ENCODE measurements around the gene ZFYVE26.
"Not testable (repeated sequence)": the region's sequence is repeated elsewhere in the genome, so short reads cannot be mapped to it uniquely, and the experiment has no call there.

ZFYVE26 gene

GRCh38 chr14:67749341-67750084 is 66.9 kb downstream of the ZFYVE26 start:
- DNase-seq = no peak

DNA sequence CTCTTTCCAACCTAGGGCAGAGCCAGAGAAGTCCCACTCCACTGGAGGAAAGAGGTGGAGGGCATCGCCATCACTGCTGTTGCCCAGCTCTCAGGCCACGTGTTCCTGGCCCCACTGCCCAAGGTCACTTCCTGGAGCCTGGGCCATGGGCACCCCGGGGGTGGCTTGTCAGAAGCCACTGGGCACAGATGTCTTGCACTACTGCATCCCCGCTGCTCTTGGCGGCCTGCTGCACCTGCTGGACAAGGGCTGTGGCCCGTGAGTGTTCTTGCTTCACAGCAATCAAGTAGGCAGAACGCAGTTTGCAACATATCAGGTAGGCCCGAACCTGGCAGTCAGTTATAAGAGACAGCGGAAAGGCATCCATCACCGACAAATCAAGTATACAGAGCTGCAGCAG is 68.1 kb downstream of the ZFYVE26 start:
- DNase-seq = no peak

GRCh38 chr14:67746927-67747326 is 69.5 kb downstream of the ZFYVE26 start:
- no peak for DNase-seq

DNA sequence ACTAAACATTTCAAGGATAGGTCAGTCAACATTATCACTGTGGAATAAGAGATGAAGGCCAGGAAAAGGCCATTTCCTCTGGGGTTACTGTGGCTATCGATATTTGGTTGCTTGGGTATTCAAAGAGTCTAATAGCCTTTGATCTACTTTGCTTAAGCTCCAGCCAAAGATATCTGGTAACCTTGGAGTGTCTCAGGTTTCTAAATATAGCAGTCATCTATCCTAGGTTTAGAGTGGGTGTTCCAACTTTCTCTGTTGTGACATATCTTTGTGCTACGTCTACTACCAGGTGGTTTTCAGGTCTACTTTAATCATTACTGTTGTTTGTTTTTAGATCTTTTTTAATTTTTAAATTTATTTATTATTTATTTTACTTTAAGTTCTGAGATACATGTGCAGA is 72.3 kb downstream of the ZFYVE26 start:
- DNase-seq = no peak

DNA sequence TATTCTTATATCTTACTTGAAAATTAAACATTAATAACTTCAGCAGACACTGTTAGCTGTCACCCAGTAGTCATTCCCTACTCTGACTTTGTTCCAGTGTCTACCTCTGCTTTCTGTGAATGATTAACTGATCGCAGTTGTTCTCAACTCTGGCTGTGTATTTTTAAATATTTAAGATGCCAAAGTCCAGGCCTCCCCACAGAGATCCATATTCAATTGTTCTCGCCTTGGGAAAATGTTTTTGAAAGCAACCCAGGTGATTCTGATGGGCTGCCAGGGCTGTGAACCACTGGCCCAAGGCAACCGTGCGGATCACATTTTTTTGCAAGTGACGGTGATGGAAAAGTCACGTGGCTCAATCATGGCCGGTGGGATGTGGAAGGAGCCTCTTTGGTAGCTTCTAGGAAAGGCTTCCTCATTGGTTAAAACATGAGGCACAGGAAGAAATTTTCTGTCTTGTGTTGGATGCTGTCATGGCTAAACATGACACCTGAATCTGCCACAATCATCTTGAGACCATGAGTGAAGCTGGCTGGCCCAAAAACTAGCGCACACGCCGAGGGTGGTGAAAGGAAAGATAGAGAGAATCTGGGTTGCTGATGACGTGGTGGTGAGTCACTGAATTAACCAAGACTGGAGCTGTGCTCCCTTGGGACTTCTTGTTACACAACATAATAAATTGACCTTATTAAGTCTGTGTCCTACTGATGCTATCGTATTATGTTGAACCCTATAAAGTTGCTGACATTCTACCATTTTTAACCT is 77.5 kb downstream of the ZFYVE26 start:
- DNase-seq = peak; percentile 95

DNA sequence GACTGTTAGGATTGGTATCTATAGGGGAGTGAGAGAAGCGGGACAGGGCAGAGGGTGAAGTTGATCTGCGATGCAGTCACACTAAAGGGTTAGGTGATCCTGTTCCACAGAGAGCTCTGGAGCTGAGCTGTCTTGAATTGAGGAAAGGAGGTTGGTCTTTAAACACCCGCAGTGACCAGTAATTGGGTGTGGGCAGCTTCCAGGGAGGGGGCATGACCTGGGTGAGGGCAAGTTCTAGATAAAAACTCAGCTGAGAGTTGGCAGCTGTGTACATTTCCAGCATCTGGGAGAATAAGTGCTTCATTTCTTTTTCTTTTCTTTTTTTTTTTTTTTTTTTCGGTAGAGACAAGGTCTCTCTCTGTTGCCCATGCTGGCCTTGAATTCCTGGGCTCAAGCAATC is 79.6 kb downstream of the ZFYVE26 start:
- DNase-seq = no peak

DNA sequence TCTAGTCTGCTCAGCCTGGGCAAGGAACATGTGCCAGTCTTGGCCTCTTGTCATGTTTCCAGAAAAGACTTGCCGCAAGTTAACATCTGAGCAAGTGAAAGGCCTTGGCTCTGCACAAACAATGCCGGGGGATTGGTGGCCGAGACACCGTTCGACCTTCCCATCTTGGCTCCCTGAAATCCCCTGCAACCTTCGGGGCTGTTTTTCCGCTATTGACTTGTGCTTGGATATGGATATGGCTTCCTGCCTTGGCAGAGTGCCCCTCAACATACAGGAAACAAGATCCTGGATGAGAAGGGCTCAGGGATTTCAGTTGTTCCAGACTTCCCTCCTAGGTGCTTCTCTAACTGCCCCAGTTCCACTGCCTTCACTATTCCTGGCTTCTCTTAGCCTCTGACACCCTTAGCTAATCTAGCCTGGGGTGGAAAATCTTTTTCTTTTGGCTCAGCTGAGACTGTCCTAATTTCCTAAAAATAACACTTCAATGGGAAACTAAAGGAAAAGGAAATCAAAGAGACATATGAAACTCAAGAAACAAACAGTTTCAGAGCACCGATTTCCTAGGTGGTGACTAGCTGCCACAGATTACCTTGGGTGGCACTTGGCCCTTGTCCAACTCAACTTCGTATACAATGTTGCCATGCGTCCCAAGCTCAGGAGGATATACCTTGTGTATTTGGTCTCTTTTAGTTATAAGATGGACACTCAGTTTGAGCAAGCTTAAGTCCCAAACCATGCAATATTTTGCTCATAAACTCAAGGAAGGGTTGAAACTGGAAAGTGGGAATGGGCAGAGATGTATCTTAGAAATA is 80.8 kb downstream of the ZFYVE26 start:
- no peak for DNase-seq

- no peak for DNase-seq
Measured at GRCh38 chr14:67734675-67735074, 81.7 kb downstream of the ZFYVE26 start.

- no peak for DNase-seq
Measured at GRCh38 chr14:67733616-67734015, 82.8 kb downstream of the ZFYVE26 start.

- DNase-seq = no peak
Measured at GRCh38 chr14:67729072-67729885, 87.1 kb downstream of the ZFYVE26 start.

DNA sequence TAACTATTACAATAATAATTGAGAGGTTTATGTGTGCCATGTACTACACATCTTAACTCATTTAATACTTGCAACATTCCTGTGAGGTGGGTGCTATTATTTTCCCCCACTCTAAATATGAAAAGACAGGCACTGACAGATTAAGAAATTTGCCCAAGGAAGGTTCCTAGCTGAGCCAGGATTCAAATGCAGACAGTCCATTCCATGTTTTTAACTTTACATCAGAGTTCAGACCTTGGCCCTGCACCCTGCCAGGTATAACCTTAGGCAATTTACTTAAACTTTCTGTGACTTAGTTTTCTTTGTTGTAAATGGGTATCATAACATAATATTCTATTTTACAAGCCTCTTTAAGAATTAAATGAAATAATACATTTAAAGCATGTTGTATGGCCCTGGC is 88.1 kb downstream of the ZFYVE26 start:
- no peak for DNase-seq

DNA sequence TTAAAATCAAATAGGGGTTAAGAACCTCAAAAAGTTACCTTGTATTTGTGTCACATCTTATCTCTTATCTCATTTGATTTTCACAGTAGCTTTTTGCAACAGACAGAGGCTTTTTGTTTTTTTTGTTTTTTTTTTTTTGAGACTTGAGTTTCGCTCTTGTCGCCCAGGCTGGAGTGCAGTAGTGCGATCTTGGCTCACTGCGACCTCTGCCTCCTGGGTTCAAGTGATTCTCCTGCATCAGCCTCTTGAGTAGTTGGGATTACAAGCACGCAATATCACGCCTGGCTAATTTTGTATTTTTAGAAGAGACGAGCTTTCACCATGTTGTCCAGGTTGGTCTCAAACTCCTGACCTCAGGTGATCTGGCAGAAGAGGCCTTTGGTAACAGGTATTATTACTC is 89.0 kb downstream of the ZFYVE26 start:
- no peak for DNase-seq

DNA sequence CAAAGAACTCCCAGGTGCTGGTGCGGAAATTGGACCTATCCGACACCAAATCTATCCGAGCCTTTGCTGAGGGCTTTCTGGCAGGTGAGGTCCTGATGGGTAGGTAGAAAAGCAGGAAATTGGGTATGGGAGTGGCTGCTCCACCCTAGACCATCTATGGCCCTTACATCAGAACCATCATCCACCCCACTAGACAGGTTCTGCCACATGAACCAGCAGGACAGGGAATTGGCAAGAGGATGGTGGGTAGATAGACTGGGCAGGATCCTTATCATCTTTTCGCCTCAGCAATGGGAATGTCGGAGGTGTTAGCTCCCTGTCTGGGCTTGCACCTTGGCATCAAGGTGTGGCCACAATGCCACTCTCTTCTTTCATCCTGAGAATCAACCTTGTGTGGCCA is 91.2 kb downstream of the ZFYVE26 start:
- no peak for DNase-seq

- DNase-seq = peak; percentile 22
Measured at GRCh38 chr14:67722293-67722692, 94.1 kb downstream of the ZFYVE26 start.

DNA sequence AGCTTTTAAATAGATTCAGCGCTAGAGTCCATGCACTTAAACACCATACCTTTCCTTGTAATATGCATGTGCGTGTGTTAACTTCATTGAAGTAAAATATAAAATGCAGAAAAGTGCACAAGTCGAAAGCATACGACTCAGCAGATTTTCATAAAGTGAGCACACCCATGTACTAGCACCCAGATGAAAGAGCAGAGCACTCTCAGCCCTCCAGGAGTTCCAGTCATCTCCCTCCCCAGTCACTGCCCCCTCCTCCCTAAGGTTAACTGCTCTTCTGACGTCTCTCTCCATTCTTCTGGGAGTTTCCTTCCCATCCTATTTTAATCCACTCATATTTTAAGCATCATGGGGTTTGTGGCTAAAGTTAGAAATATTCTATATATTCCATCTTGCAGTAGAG is 94.5 kb downstream of the ZFYVE26 start:
- no peak for DNase-seq

DNA sequence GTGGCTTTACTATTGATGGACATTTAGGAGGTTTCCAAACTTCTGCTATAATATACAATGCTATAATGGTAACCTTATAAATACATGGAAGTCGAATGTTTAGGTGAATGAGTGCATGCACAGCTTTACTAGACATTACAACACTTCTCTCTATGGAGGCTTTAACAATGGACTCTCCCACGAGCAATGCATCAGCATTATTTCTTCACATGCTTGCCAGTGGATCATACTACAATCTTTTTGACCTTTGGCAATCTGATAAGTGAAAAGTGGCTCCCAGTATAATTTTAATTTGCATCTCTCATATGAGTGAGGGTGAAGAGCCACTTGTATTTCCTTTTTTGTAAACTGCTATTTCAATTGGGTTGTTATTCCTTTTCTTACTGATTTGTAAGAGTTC is 96.5 kb downstream of the ZFYVE26 start:
- DNase-seq = no peak

DNA sequence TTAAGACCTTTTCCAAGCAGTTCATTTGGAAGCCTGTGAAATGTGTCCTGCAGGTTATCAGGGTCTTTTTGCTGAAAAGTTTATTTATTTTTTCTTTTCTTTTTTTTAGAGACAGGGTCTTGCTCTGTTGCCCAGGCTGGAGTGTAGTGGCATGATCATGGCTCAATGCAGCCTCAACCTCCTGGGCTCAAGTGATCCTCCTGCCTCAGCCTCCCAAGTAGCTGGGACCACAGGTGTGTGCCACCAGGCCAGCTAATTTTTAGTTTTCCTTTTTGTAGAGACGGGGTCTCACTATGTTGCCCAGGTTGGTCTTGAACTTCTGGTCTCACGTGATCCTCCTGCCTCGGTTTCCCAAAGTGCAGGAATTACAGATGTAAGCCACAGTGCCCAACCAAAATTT is 97.0 kb downstream of the ZFYVE26 start:
- not testable (repeated sequence) for DNase-seq

DNA sequence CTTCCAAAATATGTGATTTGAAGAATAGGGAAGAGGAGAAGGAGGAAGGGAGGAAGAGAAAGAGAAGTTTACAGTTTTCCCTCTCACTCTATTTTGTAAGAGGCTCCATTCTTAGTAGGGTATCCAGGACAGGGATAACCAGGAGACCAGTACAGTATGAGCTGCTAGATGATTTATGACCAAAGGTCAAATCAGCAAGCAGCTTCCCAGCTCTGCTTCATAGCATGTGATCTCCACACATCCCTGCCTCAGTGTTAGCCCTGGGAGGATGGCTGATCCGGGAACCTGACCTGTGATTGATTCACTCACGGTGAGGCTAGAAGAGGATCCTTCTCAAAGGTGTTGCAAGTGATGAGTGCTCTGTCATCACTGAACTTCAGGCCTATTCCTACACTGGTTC is 98.1 kb downstream of the ZFYVE26 start:
- no peak for DNase-seq

DNA sequence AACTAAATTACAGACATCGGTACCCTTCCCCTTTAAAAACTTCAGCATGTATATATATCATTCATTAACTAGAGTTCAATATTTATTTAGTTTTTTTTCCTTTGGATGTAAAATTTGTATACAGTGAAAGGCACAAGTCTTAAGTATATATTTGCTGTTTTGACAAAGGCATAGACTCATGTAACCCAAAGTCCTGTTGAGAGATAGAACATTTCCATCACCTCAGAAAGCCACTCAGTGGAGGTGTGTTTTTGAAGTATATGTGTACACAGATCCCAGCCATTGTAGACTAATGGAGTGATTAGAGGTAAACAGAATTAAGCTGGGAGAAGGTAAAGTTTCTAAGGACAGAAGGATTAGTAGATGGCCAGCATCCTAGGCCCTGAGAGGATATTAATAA is 99.3 kb downstream of the ZFYVE26 start:
- DNase-seq = no peak

DNA sequence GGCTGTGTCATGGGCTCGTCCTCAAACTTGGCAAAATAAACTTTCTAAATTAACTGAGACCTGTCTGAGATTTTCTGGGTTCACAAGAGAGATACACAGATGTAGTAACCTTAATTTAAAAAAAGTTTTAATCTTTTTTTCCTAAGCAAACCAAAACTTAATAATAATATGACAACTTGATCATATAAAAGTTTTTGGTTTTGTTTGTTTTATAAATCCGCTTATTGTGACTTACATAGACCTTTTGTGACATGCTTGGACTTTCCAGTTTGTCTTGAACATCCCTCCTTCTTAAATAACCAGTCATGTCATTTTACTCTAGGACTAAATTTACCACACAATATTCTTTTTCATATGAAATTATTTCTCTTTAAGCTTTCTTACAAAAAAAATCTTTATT is 106.2 kb downstream of the ZFYVE26 start:
- DNase-seq = no peak

- DNase-seq = not testable (repeated sequence)
Measured at GRCh38 chr14:67709796-67710195, 106.6 kb downstream of the ZFYVE26 start.

DNA sequence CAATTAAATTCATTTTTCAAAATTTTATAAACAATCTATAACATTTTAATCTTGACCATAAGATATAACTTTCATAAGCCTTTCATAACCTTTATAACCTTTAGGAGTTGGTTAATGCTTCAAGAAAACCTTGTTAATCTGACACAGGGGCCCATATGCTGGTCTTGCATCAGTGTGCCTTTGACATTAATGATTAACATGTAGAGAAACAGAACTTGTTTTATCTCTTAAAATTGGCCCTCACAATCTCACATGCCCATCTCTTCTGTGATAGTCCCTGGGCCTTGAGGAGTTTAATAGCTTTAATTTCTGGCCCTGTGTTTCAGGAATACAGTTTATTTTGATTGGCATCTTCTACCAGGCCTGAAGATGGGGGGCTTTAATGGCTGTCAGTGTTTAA is 107.0 kb downstream of the ZFYVE26 start:
- not testable (repeated sequence) for DNase-seq

DNA sequence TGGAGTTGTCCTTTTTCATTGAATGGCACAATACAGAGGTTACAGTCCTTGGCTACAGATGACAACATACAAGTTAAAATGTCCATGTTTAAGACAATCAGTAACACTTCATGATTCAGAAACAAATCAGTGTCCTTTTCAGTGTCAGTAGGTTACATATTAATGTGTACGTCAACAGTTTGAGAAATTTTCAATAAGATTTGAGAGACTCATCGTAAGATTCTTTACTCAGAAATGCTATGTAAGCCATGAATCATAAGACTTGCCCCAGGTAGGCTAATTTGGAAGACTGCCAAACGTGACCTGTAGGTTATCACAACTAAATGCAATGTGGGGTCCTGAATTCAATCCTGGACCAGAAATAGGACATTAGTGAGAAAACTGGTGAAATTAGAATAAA is 111.2 kb downstream of the ZFYVE26 start:
- no peak for DNase-seq

Data from fibroblast of upper back skin (primary cell).